ENCODE results near the gene FILIP1L. TPM values are rescaled to one million over a fixed set of nuclear protein-coding genes. Genes with fewer than 3 reads are reported as not detected.

Gene FILIP1L
- total RNA-seq, 2 experiments from 2014 or later, result 0.25 to 0.44 TPM

DNA sequence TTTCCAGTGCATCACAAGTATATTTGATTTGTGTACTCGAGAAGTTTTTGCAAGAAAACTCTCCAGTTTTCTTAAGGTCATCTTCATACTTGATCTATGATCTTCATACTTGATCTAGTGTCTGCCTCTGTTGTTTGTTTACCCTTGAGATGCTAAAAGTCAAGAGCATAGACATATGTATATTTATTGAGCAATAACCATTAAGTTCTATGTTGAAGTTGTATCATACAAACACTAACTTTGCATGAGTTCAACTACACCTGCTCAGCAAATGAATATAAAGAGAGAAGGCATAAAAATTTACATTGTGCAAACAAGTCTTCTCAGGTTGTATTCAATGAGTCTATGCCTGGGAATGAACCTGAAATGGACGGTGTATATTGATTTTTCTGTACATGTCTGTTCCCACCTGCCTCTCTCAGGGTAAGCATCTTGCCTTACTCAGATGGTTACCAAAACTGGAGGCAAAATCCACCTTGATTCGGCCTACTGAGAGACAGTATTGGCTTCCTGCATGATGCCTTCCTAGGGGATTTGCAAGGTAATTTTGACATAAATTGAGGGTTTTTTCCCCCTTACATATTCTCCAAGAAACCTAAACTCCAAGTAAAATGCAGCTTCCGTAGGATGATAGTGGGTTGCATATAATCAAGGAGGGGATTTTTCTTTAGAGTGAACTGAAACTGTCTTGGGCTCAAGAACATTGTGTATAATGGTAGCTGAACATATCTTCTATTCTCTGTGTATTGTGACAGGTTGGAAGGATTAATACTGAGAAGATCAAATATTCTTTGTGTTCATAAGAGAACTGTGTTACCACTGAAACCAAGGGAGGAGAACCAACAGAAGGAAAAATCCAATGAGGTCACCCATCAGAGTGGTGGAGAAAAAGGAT lies 110.4 kb downstream of the FILIP1L start:
- Mint-ChIP-seq H3K9me3 (no peaks in the 10 kb centered on the region), H3K27me3 (no peaks in the 10 kb centered on the region), H3K27ac (no peak overlapping the region), H3K4me3 (no peak overlapping the region), H3K4me1 (peaks cover 6% of the 10 kb centered on the region), H3K36me3 (ENCODE audit: low read depth) (no peaks in the 10 kb centered on the region)
- ChIA-PET CTCF (no interaction called here), POLR2A (no interaction called here)
- DNase-seq, result no peak

DNA sequence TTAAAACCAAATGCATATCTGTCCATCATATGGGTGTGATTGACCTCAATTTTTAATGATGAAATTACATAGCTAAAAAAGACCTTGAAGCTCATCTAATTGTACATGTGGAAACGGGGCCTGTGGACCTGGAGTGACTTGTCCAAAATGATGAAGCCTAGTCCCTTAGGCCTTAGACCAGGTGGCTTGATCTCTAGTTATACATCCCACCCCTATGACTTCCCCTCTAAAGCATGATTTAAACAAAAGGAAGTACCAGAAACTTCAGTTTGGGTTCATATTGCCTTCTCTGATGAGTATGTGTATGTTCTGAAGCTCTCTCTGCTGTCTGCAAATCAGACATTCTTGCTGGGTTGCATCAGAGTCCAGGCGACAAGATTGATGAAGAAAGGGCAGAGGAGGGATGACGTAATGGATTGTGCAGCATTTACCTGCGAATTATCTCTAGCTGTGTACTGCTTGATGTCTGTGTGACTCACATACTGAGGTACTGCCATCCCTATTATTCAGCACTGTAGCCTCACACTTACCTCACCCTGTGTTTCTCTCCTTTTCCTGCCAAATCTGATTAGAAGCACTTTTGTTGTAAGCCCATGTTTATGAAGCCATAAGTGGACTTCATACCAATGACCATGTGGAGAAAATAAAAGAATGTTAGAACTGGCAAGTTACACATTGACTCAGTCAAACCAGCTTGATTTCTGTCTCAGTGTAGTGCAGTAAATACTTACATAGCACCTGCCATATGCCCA lies 111.5 kb downstream of the FILIP1L start:
- POLR2A ChIA-PET, result no interaction called here
- no peak for DNase-seq

DNA sequence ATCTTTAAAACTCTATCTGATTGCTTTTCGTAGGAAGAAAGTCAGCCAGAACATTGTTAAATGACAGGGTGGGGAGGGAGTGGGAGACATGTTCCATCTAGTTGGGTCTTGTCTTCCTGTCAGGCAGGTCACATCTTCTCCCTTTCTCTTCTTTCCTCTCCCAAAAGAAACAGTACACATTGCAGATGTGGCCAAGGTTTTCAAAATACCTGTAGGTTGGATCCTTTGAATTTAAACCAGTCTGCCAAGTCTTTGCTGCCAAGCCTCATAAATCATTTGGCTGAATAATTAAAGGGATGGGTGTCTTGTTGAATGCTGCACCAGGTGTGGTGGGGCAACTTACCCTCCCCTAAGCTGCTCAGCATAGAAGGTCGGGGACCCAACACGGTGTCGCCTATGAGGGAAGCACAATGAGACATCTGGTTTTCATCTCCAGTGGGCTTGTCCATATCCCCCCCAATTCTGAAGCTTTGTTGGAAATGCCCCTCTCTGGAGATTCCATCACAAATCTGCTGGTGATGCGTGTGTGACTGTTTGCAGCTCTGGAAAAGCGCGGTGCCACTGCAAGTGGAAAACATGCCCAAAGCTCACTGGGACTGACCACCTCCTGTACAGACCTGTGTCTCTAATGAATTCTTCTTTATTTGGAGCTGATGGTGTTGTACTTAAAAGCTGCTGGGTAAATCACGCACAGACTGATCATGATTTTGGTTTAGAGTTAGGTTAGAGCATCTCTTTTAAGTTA lies 112.6 kb downstream of the FILIP1L start:
- ChIA-PET CTCF (no interaction called here), POLR2A (no interaction called here)
- Mint-ChIP-seq H3K4me3 (no peak overlapping the region), H3K27me3 (no peaks in the 10 kb centered on the region), H3K27ac (no peak overlapping the region), H3K4me1 (peaks cover 6% of the 10 kb centered on the region), H3K9me3 (peaks cover 5% of the 10 kb centered on the region), H3K36me3 (ENCODE audit: low read depth) (no peaks in the 10 kb centered on the region)
- no peak for DNase-seq

More for the DNA sequence above, 111.5 kb downstream of the FILIP1L start:
- Mint-ChIP-seq H3K27ac (no peak overlapping the region), H3K9me3 (peaks cover 2% of the 10 kb centered on the region), H3K4me1 (peaks cover 6% of the 10 kb centered on the region), H3K4me3 (no peak overlapping the region), H3K36me3 (ENCODE audit: low read depth) (no peaks in the 10 kb centered on the region), H3K27me3 (no peaks in the 10 kb centered on the region)
- CTCF ChIA-PET, result no interaction called here

DNA sequence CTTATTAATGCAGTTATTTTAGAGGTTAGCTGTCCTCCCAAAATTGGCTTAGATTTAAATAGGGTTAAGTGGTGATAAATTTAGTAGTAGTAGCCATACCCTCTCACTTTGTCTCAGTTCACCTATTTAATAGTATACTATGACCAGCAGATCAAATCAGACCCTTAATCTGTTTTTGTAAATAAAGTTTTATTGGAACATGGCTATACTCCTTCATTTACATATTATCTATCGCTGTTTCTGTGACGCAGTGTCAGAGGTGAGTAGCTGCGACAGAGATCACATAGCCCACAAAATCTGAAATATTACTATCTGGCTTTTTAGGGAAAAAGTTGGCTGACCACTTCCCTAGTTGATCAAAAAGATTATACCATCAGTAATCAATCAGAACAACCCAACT lies 113.2 kb downstream of the FILIP1L start:
- no peak for DNase-seq
- no peak overlapping the region for H3K4me3 Mint-ChIP-seq
- ChIA-PET CTCF (no interaction called here), POLR2A (no interaction called here)
- H3K9me3 Mint-ChIP-seq, result peaks cover 10% of the 10 kb centered on the region
- H3K36me3 Mint-ChIP-seq (ENCODE audit: low read depth), result no peaks in the 10 kb centered on the region
- H3K27me3 Mint-ChIP-seq, result no peaks in the 10 kb centered on the region
- H3K27ac Mint-ChIP-seq, result no peak overlapping the region
- H3K4me1 Mint-ChIP-seq, result peaks cover 6% of the 10 kb centered on the region

DNA sequence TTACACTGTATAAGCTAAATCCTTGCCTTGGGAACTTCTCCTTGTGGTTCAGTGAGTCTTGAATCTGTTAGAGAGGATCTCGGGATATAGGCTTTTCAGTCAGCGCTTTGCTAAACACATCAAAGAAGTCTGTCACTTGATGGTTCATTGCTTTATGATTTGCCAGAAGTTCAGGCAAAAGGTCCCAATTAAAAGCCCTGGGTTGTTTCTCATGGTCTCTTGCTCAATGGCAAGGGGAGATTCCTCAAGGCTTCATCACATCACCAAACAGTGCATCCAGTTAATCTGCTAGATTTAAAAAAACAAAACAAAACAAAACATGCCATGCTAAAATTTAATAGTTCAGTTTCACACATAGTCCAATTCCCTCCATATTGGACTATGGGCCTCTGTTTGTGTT lies 114.8 kb downstream of the FILIP1L start:
- peaks cover 13% of the 10 kb centered on the region for H3K9me3 Mint-ChIP-seq
- no peak overlapping the region for H3K27ac Mint-ChIP-seq
- H3K4me1 Mint-ChIP-seq, result peaks cover 2% of the 10 kb centered on the region
- DNase-seq, result no peak
- CTCF ChIA-PET, result no interaction called here
- H3K4me3 Mint-ChIP-seq, result no peak overlapping the region
- H3K36me3 Mint-ChIP-seq (ENCODE audit: low read depth), result no peaks in the 10 kb centered on the region
- no peaks in the 10 kb centered on the region for H3K27me3 Mint-ChIP-seq
- POLR2A ChIA-PET, result no interaction called here

DNA sequence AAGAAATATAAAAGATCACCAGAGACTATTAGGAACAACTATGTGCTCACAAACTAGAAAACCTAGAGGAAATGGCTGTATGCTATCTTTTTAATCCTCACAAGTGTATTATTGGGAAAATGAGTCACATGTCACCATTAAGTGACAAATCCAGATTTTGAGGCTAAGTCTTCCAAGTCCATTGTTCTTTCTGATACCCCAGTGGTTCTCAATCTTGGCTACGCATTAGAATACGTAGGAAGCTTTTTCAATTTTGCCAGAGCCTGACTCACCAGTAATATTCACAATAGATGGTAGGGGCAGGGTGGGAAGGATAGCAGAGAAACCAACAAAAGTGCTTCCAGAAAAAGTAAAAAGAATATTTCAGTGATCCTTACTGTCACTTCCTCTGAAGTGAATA lies 117.0 kb downstream of the FILIP1L start:
- Mint-ChIP-seq H3K4me3 (no peak overlapping the region), H3K27ac (no peak overlapping the region), H3K4me1 (no peaks in the 10 kb centered on the region), H3K27me3 (no peaks in the 10 kb centered on the region), H3K36me3 (ENCODE audit: low read depth) (peaks cover 3% of the 10 kb centered on the region), H3K9me3 (peaks cover 23% of the 10 kb centered on the region)
- DNase-seq, result no peak
- ChIA-PET CTCF (no interaction called here), POLR2A (no interaction called here)

DNA sequence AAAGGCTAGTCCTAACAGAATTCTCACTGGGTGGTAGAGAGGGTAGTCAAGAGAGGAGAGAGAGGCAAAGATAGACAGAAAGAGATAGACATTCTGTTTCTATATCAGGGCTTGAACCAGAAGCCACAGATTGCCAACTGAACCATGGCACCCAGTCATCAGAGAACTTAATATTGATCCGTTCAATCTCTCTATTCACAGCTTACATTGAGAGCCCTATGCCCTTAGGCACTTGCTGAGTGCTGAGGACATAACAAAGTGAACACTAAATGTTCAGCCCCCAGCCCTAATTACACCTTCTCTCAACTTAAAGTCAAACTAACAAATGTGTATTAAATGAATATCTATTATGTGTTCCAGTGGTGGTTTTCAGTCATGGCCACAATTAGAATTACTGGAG lies 124.1 kb downstream of the FILIP1L start:
- Mint-ChIP-seq H3K36me3 (ENCODE audit: low read depth) (peaks cover 3% of the 10 kb centered on the region), H3K4me1 (no peaks in the 10 kb centered on the region), H3K27me3 (no peaks in the 10 kb centered on the region), H3K9me3 (peaks cover 14% of the 10 kb centered on the region), H3K27ac (no peak overlapping the region), H3K4me3 (no peak overlapping the region)
- DNase-seq, result no peak
- ChIA-PET POLR2A (no interaction called here), CTCF (interaction anchor here (0.5 to 0.7 kb wide), 2 partner anchors 33 to 81 kb away, joined by 3 to 4 read pairs; no protein-coding TSS in a partner anchor)

DNA sequence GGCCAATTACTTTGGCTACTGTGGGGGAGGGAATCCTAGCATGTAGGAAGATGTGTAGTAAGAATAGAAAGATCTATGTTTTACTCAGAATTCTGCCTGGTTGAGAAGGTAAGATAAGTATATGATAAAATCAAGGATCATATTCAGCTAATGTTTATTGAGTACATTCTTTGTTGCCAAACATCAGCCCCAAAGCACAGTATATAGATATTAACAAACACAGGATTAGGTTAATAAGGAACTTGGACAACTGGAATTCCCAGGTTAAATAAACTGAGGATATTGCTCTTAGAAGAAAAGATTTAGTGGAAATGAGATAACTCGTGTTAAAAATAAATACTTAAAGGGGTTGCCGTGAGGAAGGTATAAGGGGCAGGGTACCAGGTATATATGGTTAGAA lies 129.6 kb downstream of the FILIP1L start:
- ChIA-PET POLR2A (no interaction called here), CTCF (interaction anchor here (1.1 kb wide), 1 partner anchor 84 kb away, joined by 4 read pairs; no protein-coding TSS in a partner anchor)
- no peaks in the 10 kb centered on the region for H3K36me3 Mint-ChIP-seq (ENCODE audit: low read depth)
- no peak overlapping the region for H3K27ac Mint-ChIP-seq
- no peaks in the 10 kb centered on the region for H3K4me1 Mint-ChIP-seq
- peaks cover 3% of the 10 kb centered on the region for H3K9me3 Mint-ChIP-seq
- DNase-seq, result no peak
- no peak overlapping the region for H3K4me3 Mint-ChIP-seq
- no peaks in the 10 kb centered on the region for H3K27me3 Mint-ChIP-seq

DNA sequence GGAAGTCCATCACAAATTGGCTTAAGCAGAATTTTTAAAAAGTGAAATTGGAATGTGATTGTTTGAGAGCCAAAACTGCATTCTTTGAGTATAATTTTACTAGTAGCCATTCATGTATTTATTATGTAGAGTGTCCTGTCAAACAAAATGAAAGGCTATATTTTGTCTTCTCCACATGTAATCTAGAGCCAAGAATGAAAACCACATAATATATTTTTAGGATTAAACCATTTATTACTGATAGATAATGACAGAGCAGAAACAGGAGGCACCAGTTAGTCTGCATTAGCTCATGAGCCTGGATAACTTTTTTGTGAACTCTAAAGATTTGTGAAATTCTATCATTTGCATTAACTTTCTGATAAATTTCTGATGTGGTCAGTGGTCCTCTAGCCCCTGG lies 130.2 kb downstream of the FILIP1L start:
- no peak overlapping the region for H3K4me3 Mint-ChIP-seq
- no peaks in the 10 kb centered on the region for H3K36me3 Mint-ChIP-seq (ENCODE audit: low read depth)
- H3K9me3 Mint-ChIP-seq, result peaks cover 3% of the 10 kb centered on the region
- no peak overlapping the region for H3K27ac Mint-ChIP-seq
- H3K27me3 Mint-ChIP-seq, result no peaks in the 10 kb centered on the region
- H3K4me1 Mint-ChIP-seq, result no peaks in the 10 kb centered on the region
- no peak for DNase-seq
- ChIA-PET POLR2A (no interaction called here), CTCF (no interaction called here)

DNA sequence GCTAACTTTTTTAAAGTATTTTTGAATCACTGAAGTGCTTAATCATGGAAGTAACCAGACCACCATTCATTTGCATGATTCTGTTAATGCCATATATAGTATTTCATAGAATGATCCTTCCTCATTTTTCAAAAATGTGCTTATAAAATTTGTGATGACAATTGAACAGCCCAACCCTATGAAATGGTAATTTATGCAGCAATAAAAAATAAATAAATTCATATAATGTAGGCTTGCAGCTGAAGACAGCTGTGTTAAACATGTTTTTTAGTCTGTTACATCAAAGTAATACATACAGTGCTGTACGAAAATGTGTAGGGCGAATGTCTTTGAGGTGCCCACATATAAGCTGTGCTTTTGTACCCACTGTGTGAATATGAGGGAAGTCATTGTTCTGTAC lies 131.7 kb downstream of the FILIP1L start:
- POLR2A ChIA-PET, result no interaction called here

DNA sequence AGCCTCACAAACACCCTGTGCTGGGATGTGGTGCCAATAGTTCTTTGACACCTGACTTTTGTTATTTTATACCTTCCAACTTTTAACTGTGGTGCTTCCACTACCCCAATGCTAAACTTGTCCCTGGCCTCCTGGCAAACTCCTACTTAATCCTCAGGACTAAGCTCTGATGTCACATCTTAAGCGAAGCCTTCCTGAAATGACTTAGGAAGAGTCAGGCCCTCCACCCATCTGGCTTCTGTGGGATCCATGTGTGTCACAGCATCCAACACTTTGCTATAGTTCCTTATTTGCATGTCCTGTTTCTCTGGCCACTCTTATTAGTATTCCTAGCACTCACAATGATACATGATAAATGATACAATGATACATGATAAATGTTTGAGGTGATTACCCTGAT lies 133.2 kb downstream of the FILIP1L start:
- Mint-ChIP-seq H3K9me3 (no peaks in the 10 kb centered on the region), H3K27me3 (no peaks in the 10 kb centered on the region), H3K4me3 (no peak overlapping the region), H3K27ac (no peak overlapping the region), H3K36me3 (ENCODE audit: low read depth) (no peaks in the 10 kb centered on the region), H3K4me1 (no peaks in the 10 kb centered on the region)
- DNase-seq, result no peak
- ChIA-PET POLR2A (no interaction called here), CTCF (no interaction called here)

More for the DNA sequence above, 131.7 kb downstream of the FILIP1L start:
- H3K36me3 Mint-ChIP-seq (ENCODE audit: low read depth), result no peaks in the 10 kb centered on the region
- H3K27ac Mint-ChIP-seq, result no peak overlapping the region
- peaks cover 3% of the 10 kb centered on the region for H3K9me3 Mint-ChIP-seq
- no peaks in the 10 kb centered on the region for H3K27me3 Mint-ChIP-seq
- no peak overlapping the region for H3K4me3 Mint-ChIP-seq
- H3K4me1 Mint-ChIP-seq, result no peaks in the 10 kb centered on the region
- DNase-seq, result no peak
- CTCF ChIA-PET, result no interaction called here

DNA sequence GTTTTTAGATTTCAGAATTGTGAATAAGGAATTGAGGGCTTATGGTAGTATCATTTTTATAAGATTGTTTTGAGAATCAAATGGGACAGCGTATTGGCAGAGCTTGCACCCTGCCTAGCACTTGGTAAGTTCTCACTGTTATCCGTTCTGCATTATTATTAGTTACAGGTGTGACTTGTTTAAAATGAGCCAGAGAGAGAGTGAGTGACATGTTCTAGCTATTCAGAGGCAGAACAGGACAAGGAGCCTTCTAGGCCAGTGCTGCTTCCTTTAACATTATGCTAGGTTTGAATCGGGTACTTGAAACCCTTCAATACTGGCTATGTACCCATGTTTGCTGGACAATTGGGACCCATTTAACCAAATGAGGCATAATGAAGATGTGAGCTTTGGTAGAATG lies 133.7 kb downstream of the FILIP1L start:
- Mint-ChIP-seq H3K9me3 (no peaks in the 10 kb centered on the region), H3K27ac (no peak overlapping the region), H3K4me3 (no peak overlapping the region), H3K36me3 (ENCODE audit: low read depth) (no peaks in the 10 kb centered on the region), H3K4me1 (no peaks in the 10 kb centered on the region), H3K27me3 (no peaks in the 10 kb centered on the region)
- ChIA-PET POLR2A (no interaction called here), CTCF (no interaction called here)
- DNase-seq, result no peak

DNA sequence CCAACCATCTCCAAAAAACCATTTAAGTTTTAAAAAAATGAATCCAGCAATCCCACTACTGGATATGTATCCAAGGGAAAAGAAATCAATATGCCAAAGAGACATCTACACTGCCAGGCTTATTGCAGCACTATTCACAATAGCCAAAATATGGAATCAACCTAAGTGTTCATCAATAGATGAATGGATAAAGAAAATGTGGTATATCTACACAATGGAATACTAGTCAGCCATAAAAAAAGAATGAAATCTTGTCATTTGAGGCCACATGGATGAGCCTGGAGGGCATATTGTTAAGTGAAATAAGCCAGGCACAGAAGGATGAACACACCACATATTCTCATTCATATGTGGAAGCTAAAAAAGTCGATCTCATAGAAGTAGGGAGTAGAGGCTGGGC lies 136.1 kb downstream of the FILIP1L start:
- Mint-ChIP-seq H3K36me3 (ENCODE audit: low read depth) (no peaks in the 10 kb centered on the region), H3K4me3 (no peak overlapping the region), H3K27me3 (no peaks in the 10 kb centered on the region), H3K4me1 (no peaks in the 10 kb centered on the region), H3K9me3 (no peaks in the 10 kb centered on the region), H3K27ac (no peak overlapping the region)
- CTCF ChIA-PET, result no interaction called here
- no peak for DNase-seq
- POLR2A ChIA-PET, result no interaction called here
